Right hindlimb (tissue), 1 donor: ENCODE data around the gene RPS28.
A peak's percentile ranks its signal among the peaks of the same experiment; 100 is the strongest.
"Not testable (repeated sequence)": the region's sequence is repeated elsewhere in the genome, so short reads cannot be mapped to it uniquely, and the experiment has no call there.

Experiments used
- DNase-seq: peaks from one replicate; pipeline ENCODE4 v3.0.0-alpha.2; 2018

Gene RPS28

DNA sequence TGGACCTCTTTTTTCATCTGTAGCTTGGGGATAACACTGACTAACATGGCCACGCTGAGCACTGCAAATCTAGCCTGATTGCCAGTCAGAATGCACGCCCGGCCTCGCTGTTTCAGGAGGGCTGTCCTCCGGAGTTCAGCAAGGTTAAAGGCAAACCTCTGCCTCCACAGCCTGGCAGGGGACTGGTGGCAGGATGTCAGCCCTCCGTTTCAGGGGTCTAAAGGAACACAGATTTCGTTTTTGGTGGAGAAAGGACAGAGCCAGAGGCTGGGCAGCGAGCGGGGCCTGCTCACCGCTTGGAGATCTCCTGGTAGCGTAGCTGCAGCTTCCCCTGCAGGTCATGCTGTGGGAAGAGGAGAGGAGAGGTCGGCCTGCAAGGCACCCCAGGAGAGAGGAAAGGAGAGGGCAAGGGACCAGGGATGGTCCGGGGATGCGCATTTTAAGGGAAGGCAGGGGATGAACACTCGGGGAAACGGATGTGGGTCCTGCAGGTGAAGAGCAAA, 681 bp upstream of the RPS28 start:
- DNase-seq: no peak

DNA sequence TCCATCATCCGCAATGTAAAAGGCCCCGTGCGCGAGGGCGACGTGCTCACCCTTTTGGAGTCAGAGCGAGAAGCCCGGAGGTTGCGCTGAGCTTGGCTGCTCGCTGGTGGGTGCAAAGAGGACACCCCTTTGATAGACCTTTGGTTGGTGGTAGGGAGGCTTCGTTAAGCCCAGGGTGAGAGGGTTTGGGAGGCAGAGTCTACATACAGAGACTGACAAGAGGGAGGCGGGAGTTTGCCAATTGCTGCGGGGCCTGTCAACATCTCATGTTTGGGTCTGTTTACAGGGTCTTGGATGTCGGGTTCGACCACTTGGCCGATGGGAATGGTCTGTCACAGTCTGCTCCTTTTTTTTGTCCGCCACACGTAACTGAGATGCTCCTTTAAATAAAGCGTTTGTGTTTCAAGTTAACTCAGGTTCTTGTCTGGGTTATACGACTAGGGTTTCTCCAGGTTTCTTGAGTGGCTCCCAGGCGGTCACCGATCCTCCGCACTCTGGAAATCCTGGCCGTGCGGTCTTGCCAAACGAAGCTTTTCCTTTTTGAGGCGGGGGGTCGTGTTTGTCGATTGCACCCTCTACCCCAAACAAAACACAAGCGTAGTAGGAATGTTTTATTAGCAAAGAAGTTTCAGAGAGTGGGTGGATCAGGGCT, 816 bp downstream of the RPS28 start:
- DNase-seq: no peak

DNA sequence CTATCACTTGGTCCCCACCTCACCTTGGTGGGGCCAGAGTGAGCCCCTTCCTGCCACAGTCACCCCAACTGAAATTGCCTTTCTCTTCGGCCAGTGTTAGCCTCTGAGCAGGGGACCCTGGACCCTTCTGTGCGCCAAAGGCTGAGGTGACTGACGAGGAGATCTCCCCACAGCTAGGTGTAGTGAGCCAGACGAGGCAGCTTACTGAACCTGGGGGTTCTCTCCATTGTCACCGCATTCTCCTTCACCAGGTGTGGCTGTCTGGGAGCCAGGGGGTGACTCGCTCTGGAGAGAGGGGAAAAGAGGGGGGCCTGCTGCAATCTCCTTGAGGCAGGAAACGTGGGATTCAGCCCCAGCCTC, 1.3 kb downstream of the RPS28 start:
- DNase-seq: no peak

DNA sequence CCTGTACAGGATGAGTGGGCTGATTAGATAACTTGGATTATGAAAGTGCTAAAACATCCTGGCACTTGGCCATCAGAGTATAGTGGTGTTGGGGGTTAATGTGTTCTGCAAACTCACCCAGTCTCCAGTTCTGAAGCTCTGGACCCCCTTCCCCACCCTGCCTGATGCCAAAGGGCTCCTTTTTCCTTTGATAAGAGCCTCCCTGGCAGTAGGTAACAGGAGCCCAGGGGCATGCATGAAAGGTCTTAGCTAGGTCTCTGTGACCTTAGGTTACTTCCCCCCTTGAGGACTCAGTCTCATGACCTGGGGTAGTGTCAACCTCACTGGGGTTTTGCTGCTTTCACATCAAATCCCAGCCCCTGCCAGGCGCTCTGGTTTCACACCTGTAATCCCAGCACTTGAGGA, 2.5 kb downstream of the RPS28 start:
- DNase-seq: no peak

DNA sequence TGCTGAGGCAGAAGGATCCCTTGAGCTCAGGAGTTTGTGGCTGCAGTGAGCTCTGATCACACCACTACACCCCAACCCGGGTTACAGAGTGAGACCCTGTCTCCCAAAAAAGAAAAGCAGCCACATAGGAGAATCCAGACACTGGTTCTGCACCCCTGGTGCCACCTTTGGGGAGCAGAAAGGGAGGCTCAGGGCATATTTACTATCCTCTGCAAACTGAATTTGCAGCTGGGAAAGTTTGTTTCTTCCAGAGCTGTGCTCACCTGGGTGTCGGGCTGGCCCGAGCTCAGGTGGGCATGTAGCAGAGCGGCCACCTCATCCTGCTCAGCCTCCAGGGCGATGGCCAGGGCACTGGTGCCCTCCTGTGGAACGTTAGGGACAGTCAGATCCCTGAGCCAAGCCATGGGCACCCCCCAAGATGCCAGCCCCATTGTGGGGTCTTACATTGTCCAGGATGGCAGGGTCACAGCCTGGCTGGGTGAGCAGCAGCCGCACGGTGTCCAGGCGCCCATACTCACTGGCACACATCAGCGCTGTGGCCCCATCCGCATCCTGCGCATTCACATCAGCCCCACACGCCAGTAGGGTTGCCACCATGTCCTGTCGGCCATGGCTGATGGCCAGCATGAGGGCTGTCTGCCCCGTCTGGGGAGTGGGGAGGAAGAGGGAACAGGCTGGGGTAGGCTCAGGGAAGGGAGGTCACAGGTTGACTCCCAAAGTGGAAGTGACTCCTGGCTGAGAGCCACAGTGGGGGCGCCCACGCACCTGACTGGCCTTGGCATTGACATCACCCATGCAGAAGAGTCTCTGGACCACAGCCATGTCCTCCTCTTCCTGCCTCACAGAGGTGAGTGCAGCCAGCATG, 3.1 kb downstream of the RPS28 start:
- DNase-seq: no peak

DNA sequence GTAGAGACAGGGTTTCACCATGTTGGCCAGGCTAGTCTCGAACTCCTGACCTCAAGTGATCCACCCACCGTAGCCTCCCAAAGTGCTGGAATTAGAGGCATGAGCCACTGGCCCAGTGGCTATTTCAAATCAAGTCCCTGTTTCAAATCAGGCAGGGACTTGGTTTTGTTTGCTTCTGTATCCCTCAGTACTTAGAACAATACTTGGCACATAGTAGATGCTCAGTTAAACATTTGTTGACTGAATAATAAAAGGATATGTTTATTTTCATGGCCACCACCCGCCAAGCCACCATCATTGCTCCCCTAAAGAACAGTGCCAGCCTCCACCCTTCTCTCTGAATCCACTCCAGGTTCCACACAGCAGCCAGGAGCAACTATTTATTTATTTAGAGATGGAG, 4.2 kb downstream of the RPS28 start:
- DNase-seq: no peak

DNA sequence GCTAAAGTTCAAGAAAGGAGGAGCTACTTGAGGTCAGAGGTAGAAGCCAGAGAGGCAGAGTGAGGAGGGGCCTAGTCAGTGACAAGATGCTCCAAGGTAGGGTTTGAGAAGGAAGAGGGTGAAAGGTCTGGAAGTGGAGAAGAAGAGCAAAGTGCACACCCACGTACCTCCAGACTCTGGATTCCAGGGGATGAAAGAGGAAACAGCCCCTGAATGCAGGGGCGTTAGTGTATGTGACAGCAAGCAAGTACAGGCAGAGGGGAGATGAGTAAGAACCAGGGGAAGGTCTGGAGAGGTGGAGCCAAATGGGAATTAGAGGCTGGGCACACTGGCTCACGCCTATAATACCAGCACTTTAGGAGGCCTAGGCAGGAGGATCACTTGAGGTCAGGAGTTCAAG, 8.7 kb downstream of the RPS28 start:
- no peak for DNase-seq

DNA sequence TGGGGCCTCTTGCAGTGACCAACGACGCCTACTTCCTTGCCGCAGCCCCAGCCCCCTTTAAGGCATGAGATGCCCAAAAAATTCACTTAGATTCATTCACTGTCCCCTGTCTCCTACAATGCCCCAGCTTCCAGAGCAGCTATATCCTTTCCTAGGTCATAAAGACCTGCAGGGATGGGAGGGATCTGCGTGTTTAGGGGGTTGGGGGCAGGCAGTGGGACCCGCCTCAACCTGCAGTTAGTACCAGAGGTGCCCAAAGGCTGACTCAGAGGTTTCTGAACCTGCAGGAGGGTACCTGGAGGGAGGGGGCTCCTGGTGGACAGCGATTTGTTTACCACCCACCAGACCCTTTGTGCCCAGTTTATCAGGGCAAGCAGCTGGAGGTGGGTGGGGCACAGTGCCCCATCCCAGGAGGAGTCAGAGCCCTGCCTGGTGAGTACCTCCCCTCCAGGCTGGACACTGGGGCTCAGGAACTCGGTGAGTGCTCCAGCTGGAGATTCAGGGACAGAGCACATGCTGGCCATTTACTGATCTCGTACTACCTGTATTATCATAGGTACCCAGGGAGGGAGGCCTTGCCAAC, 10.1 kb downstream of the RPS28 start:
- DNase-seq: no peak

DNA sequence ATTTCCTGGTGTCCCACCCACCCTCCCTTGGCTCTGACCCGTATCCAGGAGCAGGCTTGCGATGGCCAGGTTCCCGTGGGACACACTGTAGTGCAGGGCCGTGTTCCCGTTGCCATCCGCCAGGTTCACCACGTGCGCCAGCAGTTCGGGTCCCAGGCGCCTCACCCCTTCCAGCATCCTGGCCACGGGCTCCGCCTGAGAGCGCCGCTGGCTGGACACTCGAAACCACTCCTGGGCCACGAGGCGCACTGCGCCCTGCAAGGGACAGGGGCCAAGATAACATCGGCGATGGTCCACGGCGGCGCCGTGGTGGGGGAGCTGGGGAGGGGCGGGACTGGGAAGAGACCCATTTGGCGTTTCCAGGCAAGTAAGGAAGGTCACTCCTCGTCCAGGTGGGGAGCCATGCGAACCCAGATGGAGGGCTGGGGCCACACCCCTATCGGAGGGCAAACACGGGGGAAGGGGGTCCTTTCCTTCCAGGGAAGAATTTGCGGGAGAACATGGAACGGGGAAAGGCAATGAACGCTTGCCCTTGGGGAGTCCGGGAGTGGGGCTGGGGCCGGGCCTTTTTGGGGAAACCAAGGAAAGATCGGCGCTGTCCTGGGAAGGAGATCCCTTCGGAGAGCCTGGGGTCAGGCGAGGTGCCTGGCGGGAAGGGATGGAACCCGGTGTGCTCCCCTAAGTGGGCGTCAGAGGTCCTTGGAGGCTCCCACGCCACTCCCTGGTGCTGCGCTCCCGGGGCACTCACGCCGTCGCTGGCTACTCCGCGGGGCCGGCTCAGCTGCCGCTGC, 11.9 kb downstream of the RPS28 start:
- no peak for DNase-seq

DNA sequence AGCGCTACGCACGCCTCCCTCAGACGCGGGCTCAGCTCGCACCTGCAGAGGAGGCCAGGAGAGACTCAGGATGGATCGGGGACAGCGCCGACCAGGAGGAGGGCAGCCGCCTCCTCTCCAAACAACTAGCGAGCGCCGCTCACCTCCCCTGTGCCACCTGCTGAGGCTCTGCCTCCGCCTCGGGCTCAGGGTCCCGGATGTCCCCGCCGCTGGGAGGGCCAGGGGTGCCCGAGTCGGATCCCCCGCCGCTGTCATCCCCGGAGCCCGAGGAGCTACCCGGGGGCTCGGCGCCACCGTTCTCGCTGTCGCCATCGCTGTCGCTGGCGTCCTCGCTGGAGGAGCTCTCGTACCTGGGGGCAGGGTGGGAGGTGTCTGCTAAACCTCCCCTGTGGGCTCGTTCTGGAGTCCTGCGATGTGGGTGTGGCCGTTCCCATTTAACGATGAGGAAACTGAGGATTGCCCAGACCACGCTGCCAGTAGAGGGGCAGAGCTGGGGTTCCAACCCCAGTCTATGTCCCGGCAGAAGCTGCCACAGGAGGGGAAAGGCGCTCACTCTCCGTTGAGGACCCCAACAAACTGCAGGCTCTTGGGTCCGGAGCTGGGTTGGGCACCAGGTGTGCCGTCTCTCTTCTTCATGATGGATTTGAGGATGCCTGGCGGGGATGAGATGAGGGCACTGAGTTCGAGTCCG, 12.6 kb downstream of the RPS28 start:
- DNase-seq: no peak

DNA sequence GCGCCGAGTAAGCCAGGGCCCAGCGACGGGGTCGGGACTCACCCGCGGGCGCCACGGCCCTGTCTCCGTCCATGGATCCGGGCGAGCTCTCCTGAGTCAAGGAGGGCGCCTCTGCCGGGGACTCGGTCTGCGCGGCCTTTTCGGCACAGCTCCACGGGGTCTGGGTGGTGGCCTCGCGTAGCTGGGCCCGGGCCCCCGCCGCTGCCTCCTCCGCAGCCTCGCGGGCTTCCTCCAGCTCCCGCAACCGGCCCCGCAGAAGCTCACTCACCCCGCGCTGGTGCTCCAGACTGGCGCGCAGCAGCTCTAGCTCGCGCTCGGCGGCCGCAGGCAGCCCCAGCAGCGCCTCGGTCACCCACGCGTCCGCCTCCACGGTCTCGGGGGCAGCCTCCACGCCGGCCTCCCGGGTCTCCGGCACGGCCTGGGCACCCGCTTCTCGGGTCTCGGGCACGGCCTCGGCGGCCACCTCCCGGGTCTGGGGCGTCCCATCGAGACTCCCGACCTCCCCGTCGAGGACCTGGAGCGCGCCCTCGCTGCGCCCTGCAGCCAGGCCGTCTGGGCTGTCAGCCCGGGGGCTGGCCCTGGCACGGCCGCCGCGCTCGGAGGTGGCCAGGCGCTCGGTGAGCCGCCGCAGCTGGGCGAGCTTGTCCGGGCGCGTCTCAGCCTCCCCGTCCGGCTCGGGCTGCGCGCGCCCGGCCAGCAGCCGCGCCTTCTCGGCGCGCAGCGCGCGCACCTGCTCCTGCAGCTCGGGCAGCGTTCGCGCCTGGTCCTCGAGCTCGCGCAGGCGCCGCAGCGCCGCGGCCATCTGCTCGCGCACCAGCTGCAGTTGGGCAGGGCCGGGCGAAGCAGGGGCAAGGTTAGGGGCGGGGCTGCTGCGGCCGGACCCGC, 13.4 kb downstream of the RPS28 start:
- DNase-seq: peak; percentile 83

DNA sequence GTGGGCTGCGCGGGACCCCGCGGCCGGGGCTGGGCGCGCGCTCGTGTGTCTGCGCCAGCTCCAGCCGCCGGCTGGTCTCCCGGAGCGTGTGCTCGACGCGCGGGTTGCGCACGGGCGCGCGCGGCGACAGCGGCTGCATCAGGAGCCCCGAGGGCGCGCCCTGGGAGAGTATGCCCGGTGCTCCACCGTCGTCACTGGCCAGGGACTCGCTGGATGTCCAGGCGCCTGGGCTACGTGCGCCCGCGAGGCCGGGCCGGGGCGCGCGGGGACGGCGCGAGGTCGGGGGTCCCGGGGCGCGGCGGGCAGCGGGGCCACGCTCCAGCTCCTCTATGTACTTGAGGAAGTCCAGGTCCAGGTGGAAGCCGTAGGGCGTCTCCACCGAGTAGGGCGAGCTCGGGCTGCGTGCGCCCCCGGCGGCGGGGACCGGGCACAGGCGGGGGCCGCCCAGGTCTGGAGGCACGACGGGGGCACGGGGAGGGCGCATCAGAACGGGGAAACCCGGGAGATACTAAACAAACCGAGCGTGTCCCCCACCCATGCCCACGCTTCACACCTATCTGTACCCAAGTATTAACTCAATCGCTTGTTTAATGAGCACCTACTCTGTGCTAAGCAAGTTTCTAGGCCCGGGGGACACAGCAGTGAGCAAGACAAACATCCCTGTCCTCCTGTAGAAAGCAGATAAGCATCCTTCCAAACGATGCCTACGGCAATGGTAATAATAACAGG, 14.2 kb downstream of the RPS28 start:
- DNase-seq: no peak

DNA sequence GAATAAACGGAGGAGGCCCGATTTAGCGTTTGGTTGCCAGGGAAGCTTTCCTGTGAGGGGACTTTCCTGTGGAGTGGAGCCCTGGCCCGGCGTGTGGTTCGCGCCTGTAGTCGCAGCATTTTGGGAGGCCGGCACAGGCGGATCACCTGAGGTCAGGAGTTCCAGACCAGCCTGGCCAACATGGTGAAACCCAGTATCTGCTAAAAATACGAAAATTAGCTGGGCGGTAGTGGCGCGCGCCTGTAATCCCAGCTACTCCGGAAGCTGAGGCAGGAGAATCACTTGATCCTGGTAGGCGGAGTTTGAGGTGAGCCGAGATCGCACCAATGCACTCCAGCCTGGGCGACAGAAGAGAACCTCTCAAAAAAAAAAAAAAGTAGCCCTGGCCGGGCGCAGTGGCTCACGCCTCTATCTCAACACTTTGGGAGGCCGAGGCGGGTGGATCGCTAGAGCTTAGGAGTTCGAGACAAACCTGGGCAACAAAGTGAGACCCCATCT, 14.8 kb downstream of the RPS28 start:
- no peak for DNase-seq

DNA sequence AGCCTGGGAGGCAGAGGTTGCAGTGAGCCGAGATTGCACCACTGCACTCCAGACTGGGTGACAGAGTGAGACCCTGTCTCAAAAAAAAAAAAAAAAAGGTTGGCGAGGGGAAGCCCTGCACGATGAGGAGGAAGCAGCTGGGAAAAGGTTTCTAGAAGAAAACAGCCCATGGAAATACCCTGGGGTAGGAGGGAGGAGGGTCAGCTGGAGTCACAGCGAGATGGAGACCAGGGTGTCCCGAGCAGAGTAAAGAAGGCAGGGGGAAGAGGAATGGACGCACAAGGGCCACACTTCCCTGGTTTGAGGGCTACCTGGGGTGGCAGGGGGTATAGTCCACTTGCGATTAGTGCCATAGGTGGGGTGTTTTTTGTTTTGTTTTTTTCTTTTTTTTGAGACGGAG, 15.4 kb downstream of the RPS28 start:
- no peak for DNase-seq

DNA sequence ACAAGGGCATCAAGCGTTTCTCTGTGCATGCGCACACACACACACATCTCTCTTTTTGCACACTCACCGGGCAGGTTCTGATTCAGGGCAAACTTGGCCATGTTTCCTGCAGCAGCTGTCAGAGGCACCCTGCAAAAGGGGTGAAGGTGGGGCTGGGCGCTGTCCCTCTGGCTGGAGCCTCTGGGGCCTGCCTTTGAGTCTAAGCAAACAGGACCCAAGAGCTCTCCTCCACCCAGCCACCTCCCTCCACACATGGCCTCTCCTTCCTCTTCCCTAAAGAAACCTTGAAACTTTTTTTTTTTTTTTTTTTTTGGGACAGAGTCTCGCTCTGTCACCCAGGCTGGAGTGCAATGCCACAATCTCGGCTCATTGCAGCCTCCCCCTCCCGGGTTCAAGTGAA, 16.4 kb downstream of the RPS28 start:
- DNase-seq: no peak

DNA sequence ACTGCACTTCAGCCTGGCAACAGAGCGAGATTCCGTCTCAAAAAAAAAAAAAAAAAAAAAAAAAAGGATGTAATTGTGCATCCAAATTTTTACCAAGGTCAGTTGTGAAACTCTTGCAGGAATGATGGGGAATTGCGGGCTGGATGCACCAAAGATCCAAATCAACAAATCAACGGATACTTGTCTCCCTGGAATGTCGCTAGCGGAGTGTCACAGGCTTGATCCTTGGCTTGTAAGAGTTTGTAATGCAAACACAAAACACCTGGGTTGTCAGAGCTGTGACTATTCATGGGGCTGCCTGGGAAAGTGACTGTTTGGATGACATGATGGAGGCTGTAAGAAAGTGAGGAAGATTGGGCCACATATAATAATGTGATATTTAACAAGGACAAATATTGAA, 17.5 kb downstream of the RPS28 start:
- no peak for DNase-seq

DNA sequence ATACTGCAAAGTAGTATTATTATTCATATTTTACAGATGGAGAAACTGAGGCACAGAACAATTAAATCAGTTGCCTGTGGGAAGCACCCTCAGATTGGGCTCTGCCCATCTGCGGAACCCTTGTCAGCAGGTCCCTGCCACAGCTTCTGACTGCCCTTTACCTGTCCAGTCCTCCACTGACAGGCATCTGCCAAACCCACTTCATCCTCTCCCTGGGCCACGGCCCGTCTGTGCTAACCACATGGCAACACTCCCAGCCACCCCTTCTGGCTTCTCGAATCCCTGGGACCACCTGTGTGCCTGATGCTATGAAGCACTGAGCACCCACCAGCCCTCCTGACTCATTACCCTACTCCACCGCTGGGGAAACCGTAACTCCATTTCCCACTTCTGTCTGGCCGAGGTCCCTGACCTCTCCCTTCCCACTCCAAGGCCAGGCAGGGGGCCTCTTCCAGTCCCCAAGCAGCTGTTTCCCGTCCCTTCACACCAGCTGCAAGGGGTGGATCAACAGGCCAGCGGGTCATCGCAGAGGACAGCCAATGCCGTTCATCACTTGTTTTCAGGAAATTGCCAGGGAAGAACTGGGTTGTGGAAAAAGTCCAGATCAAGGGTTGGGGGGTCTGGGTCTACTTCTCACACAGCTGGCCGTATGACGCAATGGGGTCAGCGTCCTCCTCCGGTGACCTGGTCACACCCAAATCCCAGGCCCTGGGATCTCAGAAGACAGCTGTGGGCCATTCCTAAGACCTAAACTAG, 19.2 kb downstream of the RPS28 start:
- DNase-seq: peak; percentile 67

DNA sequence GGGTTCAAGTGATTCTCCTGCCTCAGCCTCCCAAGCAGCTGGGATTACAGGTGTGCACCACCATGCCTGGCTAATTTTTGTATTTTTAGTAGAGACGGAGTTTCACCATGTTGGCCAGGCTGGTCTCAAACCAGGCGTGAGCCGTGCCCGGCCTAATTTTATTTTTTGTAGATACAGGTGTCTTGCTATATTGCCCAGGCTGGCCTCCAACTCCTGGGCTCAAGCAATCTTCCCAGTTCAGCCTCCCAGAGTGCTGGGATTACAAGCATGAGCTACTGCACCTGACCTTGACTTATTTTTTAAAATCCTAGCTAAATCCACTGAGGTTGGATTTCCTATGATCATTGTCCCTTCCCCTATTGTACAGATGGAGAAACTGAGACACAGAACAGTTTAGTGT, 20.2 kb downstream of the RPS28 start:
- DNase-seq: not testable (repeated sequence)

DNA sequence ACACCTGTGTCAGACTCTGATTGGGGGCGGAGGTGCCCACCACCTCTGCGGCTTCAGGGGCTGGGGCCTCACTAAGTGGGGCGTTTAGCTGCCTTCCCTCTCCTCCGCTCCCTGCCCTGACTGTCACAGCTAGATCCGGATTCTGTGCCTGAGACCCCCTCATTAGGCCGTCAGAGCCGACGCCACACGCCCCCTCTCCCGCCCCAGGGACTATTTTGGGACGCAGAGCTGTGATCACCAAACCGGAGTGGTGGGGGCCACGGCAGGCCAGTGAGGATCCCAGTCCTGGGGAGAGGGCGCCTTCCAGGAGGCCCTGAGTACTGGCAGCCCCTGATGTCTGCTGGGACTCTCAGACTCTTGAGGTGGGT, 21.0 kb downstream of the RPS28 start:
- no peak for DNase-seq
